Right lobe of liver (tissue), 6 donors: ENCODE results near the gene SLC9A7. TPM values are rescaled to one million over a fixed set of nuclear protein-coding genes. Genes with fewer than 3 reads are reported as not detected.

Experiments used
- ATAC-seq, 4 donors: fragments of 200-7000 bp; cut with Tn5 transposase; one replicate each; pipeline ENCODE4 v1.9.1; 2020; ENCODE audit warnings: mild to moderate bottlenecking in 4 of 4, moderate library complexity in 4 of 4
- DNase-seq, 3 donors: peaks; one replicate each; pipeline ENCODE4 v3.0.0-alpha.2; 2020
- H3K27ac ChIP-seq, 3 donors: fragments of 200-600 bp; one replicate each; pipeline ENCODE4 v1.8.0; 2022
- H3K27me3 ChIP-seq, 2 donors: fragments of 200-600 bp; one replicate each; pipeline ENCODE4 v1.8.0; 2022
- H3K36me3 ChIP-seq, 4 donors: fragments of 200-600 bp; sonication (generic) in 1 of 4; one replicate each; pipeline versions ENCODE4 v1.5.1 to v1.8.0; 2017 to 2022; ENCODE audit warnings: control low read depth in 1 of 4
- H3K4me1 ChIP-seq, 4 donors: fragments of 200-600 bp; sonication (generic) in 1 of 4; one replicate each; pipeline versions ENCODE4 v1.5.1 to v1.8.0; 2017 to 2022; ENCODE audit warnings: control low read depth in 1 of 4
- H3K4me3 ChIP-seq, 3 donors: fragments of 200-600 bp; one replicate each; pipeline ENCODE4 v1.8.0; 2022
- H3K9me3 ChIP-seq, 4 donors: fragments of 200-600 bp; sonication (generic) in 1 of 4; one replicate each; pipeline versions ENCODE4 v1.5.1 to v1.8.0; 2017 to 2022; ENCODE audit warnings: control low read depth in 1 of 4
- CTCF ChIP-seq, 4 donors: fragments of 200-600 bp in 3 of 4; fragments of 450-650 bp in 1 of 4; IDR thresholded peaks; one replicate each; pipeline versions ENCODE4 v1.5.1 to v1.8.0; 2016 to 2022; ENCODE audit warnings: antibody characterized with exemption in 4 of 4, mild to moderate bottlenecking in 2 of 4
- POLR2A ChIP-seq: fragments of 450-650 bp; IDR thresholded peaks from one replicate; pipeline ENCODE4 v1.6.1; 2017; ENCODE audit warnings: antibody characterized with exemption, mild to moderate bottlenecking
- WGBS: methylation state at CpG from one replicate; pipeline ENCODE4 v1.1.6; 2018; ENCODE audit warnings: low coverage, low lambda C conversion rate; ENCODE audit not compliant: insufficient coverage; ENCODE audit errors: missing lambda C conversion rate; 5-methylcytosine and 5-hydroxymethylcytosine counted together
- intact Hi-C, 2 donors: fragments of 100-400 bp; cut with DNase I; formaldehyde crosslinking; loops; one replicate each; pipeline versions ENCODE4 v1.11.2 to v1.14.1; 2022
- total RNA-seq, 6 experiments: library from RNA; depleted of rRNA in 2 of 6; stranded (reverse); fragments of >200 nt in 2 of 6; fragmentation: NEBNext Ultra II Directional in 3 of 6; extraction: Animal tissue kit (Norgen Biotek cat#: 25700) in 3 of 6; gene quantifications; one replicate each; pipeline versions ENCODE4 v1.1.0 to v1.2.4, GENCODE V29; 2016 to 2023
- donor health status: DM: no; HTN: yes; CAD: no.
- donor health status: DM: no; HTN: no; CAD: no.
- donor health status: DM: no; HTN: no; CAD: no.
- donor health status: DM: no; HTN: yes; CAD: no.
- donor health status: DM: no; HTN: yes; CAD: no.

The SLC9A7 gene
- total RNA-seq, 6 experiments from 2014 or later, result 5.7 to 9.0 (median 6.4) TPM

GRCh38 chrX:46703980-46704379 is 54.9 kb downstream of the SLC9A7 start:
- Histone ChIP-seq H3K4me3 (no peak overlapping the region), H3K27me3 (no peaks in the 10 kb centered on the region), H3K36me3 (no peaks in the 10 kb centered on the region), H3K9me3 (no peaks in the 10 kb centered on the region), H3K4me1 (no peaks in the 10 kb centered on the region), H3K27ac (no peak overlapping the region)
- ATAC-seq (no peak), DNase-seq (no peak)
- TF ChIP-seq CTCF (IDR thresholded peaks at IDR 0.05) (no peak), POLR2A (no peak)
- 65% methylated on average over 4 of the region's 4 CpGs for WGBS
- intact Hi-C loops, result no loop called here

- WGBS, result 80% methylated on average over 3 of the region's 3 CpGs
- DNase-seq, result no peak
- no peak for TF ChIP-seq POLR2A
- TF ChIP-seq CTCF (IDR thresholded peaks at IDR 0.05), result no peak
- no peaks in the 10 kb centered on the region for H3K9me3 ChIP-seq
- no peak overlapping the region for H3K27ac ChIP-seq
- intact Hi-C loops, result no loop called here
- peaks cover 0 to 5% of the 10 kb centered on the region in 2 donors for H3K27me3 ChIP-seq
- H3K36me3 ChIP-seq, result no peaks in the 10 kb centered on the region
- ATAC-seq, result no peak
- no peaks in the 10 kb centered on the region for H3K4me1 ChIP-seq
- H3K4me3 ChIP-seq, result no peak overlapping the region
These were observed 60.2 kb downstream of the SLC9A7 start for GRCh38 chrX:46698691-46699090.

GRCh38 chrX:46695491-46695890 is 63.4 kb downstream of the SLC9A7 start:
- no peak for TF ChIP-seq POLR2A

GRCh38 chrX:46694549-46694948 is 64.4 kb downstream of the SLC9A7 start:
- TF ChIP-seq POLR2A (no peak), CTCF (IDR thresholded peaks at IDR 0.05) (no peak)
- Histone ChIP-seq H3K27me3 (peaks cover 0 to 5% of the 10 kb centered on the region in 2 donors), H3K27ac (no peak overlapping the region), H3K9me3 (no peaks in the 10 kb centered on the region), H3K36me3 (no peaks in the 10 kb centered on the region), H3K4me1 (no peaks in the 10 kb centered on the region), H3K4me3 (no peak overlapping the region)
- intact Hi-C loops, result no loop called here
- WGBS, result 55% methylated on average over 2 of the region's 2 CpGs
- DNase-seq, result no peak
- no peak for ATAC-seq

More at GRCh38 chrX:46695491-46695890, 63.4 kb downstream of the SLC9A7 start:
- Histone ChIP-seq H3K36me3 (no peaks in the 10 kb centered on the region), H3K4me3 (no peak overlapping the region), H3K9me3 (no peaks in the 10 kb centered on the region), H3K4me1 (no peaks in the 10 kb centered on the region), H3K27me3 (peaks cover 0 to 5% of the 10 kb centered on the region in 2 donors), H3K27ac (no peak overlapping the region)
- ATAC-seq (no peak), DNase-seq (no peak)
- intact Hi-C loops, result no loop called here
- 55% methylated on average over 1 of the region's 1 CpG for WGBS

GRCh38 chrX:46693149-46693548 is 65.8 kb downstream of the SLC9A7 start:
- Histone ChIP-seq H3K4me3 (no peak overlapping the region), H3K27ac (no peak overlapping the region), H3K36me3 (no peaks in the 10 kb centered on the region), H3K4me1 (no peaks in the 10 kb centered on the region), H3K27me3 (peaks cover 0 to 5% of the 10 kb centered on the region in 2 donors), H3K9me3 (no peaks in the 10 kb centered on the region)
- no peak for ATAC-seq
- 62% methylated on average over 2 of the region's 2 CpGs for WGBS
- intact Hi-C loops, result no loop called here
- no peak for DNase-seq
- TF ChIP-seq POLR2A, result no peak
- no peak for TF ChIP-seq CTCF (IDR thresholded peaks at IDR 0.05)
